WERI-Rb-1 (cell line): Measurements from ENCODE around the gene AP5Z1.
A peak's percentile ranks its signal among the peaks of the same experiment; 100 is the strongest.

Source experiments
- DNase-seq: peaks from one replicate; pipeline ENCODE4 v3.0.0-alpha.2; 2020
- H3K27ac ChIP-seq: fragments of 250-450 bp; sonication (Bioruptor Pico); 2 replicates; pipeline ENCODE4 v1.5.1; 2020; ENCODE audit warnings: mild to moderate bottlenecking, moderate library complexity
- H3K27me3 ChIP-seq: fragments of 250-450 bp; sonication (Bioruptor Pico); 2 replicates; pipeline ENCODE4 v1.5.1; 2021; ENCODE audit warnings: mild to moderate bottlenecking, low read depth, moderate library complexity; ENCODE audit not compliant: insufficient read depth, severe bottlenecking
- H3K36me3 ChIP-seq: fragments of 250-450 bp; sonication (Bioruptor Pico); 2 replicates; pipeline ENCODE4 v1.5.1; 2020; ENCODE audit warnings: mild to moderate bottlenecking, moderate library complexity
- H3K4me3 ChIP-seq: 2 replicates; pipeline ENCODE4 v1.5.1; 2011; ENCODE audit warnings: low read depth, mild to moderate bottlenecking, control low read depth, low read length
- H3K9me3 ChIP-seq: fragments of 250-450 bp; sonication (Bioruptor Pico); 2 replicates; pipeline ENCODE4 v1.5.1; 2021; ENCODE audit warnings: mild to moderate bottlenecking, moderate library complexity; ENCODE audit not compliant: severe bottlenecking
- CTCF ChIP-seq: IDR thresholded peaks from 2 replicates; pipeline ENCODE4 v1.5.1; 2011; ENCODE audit warnings: low read depth, mild to moderate bottlenecking, control low read depth, inconsistent platforms, low read length

AP5Z1 gene

GRCh38 chr7:4748231-4748681 is 27.2 kb upstream of the AP5Z1 start:
- no peaks in the 10 kb centered on the region for H3K9me3 ChIP-seq

GRCh38 chr7:4749363-4749762 is 26.1 kb upstream of the AP5Z1 start:
- Histone ChIP-seq H3K27me3 (no peaks in the 10 kb centered on the region), H3K9me3 (no peaks in the 10 kb centered on the region), H3K4me3 (no peak overlapping the region), H3K36me3 (peaks cover 28% of the 10 kb centered on the region), H3K27ac (no peak overlapping the region)
- no peak for TF ChIP-seq CTCF
- no peak for DNase-seq

More at GRCh38 chr7:4748231-4748681, 27.2 kb upstream of the AP5Z1 start:
- no peak overlapping the region for H3K27ac ChIP-seq
- no peaks in the 10 kb centered on the region for H3K27me3 ChIP-seq
- no peak overlapping the region for H3K4me3 ChIP-seq
- no peak for DNase-seq
- no peak for TF ChIP-seq CTCF
- peaks cover 25% of the 10 kb centered on the region for H3K36me3 ChIP-seq

GRCh38 chr7:4749798-4750197 is 25.6 kb upstream of the AP5Z1 start:
- no peak for DNase-seq
- no peak overlapping the region for H3K4me3 ChIP-seq
- H3K27me3 ChIP-seq = no peaks in the 10 kb centered on the region
- H3K9me3 ChIP-seq = no peaks in the 10 kb centered on the region
- H3K36me3 ChIP-seq = peaks cover 33% of the 10 kb centered on the region
- no peak overlapping the region for H3K27ac ChIP-seq
- no peak for TF ChIP-seq CTCF

- no peak overlapping the region for H3K27ac ChIP-seq
These were observed 23.9 kb upstream of the AP5Z1 start for GRCh38 chr7:4751398-4751947.

GRCh38 chr7:4753598-4754432 is 21.6 kb upstream of the AP5Z1 start:
- Histone ChIP-seq H3K4me3 (no peak overlapping the region), H3K27ac (no peak overlapping the region), H3K9me3 (no peaks in the 10 kb centered on the region), H3K27me3 (no peaks in the 10 kb centered on the region), H3K36me3 (peaks cover 47% of the 10 kb centered on the region)
- peak; percentile 87 for DNase-seq
- peak; percentile 97 for TF ChIP-seq CTCF

More at GRCh38 chr7:4751398-4751947, 23.9 kb upstream of the AP5Z1 start:
- H3K9me3 ChIP-seq = no peaks in the 10 kb centered on the region
- peaks cover 44% of the 10 kb centered on the region for H3K36me3 ChIP-seq
- H3K4me3 ChIP-seq = no peak overlapping the region
- H3K27me3 ChIP-seq = no peaks in the 10 kb centered on the region
- DNase-seq = no peak
- no peak for TF ChIP-seq CTCF
